Measurements from ENCODE around the gene ANKRD1.

ANKRD1 gene

DNA sequence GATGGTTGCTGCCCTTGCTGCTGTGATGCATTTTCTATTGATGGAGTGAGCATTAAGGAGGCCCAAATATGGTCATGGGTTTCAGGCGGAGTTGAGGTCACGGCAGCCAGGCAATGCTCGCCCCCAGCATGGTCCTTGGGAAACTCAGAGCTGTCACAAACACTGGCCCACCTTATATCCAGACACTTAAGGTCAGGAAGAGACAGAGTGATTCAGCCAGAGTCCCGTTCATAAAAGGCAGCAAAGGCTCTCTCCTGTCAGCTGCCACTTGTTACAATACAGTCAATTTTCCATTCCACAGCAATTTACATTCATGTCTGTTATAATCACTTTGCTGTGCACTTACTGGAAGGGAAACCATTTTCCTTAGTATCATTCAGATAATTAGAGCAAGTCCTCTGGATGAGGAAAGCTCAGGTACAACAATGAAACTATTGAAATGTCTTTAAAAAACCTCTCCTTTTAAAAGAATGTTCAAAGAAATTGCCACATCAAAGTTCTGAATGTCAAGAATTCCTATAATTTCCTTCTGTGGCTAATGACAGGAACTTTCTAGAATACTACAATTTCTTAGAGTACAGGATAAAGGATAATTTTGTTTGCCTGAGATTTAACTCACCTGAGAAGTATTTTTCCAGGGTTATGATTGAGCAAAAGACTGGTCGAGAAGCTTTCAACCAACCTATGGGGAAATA lies 14.8 kb upstream of the ANKRD1 start:
- peak; percentile 21 for ATAC-seq
- TF ChIP-seq, protein P1, sequence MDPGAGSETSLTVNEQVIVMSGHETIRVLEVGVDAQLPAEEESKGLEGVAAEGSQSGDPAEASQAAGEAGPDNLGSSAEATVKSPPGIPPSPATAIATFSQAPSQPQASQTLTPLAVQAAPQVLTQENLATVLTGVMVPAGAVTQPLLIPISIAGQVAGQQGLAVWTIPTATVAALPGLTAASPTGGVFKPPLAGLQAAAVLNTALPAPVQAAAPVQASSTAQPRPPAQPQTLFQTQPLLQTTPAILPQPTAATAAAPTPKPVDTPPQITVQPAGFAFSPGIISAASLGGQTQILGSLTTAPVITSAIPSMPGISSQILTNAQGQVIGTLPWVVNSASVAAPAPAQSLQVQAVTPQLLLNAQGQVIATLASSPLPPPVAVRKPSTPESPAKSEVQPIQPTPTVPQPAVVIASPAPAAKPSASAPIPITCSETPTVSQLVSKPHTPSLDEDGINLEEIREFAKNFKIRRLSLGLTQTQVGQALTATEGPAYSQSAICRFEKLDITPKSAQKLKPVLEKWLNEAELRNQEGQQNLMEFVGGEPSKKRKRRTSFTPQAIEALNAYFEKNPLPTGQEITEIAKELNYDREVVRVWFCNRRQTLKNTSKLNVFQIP (CRISPR knock-in tag; IDR thresholded peaks at IDR 0.05; ENCODE audit: borderline replicate concordance, low read depth): no peak
- peak; percentile 79 for TF ChIP-seq ISL1 (CRISPR knock-in tag; IDR thresholded peaks at IDR 0.05)

- TF ChIP-seq RARB (CRISPR knock-in tag; IDR thresholded peaks at IDR 0.05): no peak
- peak; percentile 88 for TF ChIP-seq ISL1 (CRISPR knock-in tag; IDR thresholded peaks at IDR 0.05)
- TF ChIP-seq OSR1 (CRISPR knock-in tag; IDR thresholded peaks at IDR 0.05): no peak
- 0 out of 2 replicates have a peak, but pooled peaks have one; percentile 59 for TF ChIP-seq CSRNP3 (CRISPR knock-in tag; IDR thresholded peaks at IDR 0.05)
- TF ChIP-seq, protein P2, sequence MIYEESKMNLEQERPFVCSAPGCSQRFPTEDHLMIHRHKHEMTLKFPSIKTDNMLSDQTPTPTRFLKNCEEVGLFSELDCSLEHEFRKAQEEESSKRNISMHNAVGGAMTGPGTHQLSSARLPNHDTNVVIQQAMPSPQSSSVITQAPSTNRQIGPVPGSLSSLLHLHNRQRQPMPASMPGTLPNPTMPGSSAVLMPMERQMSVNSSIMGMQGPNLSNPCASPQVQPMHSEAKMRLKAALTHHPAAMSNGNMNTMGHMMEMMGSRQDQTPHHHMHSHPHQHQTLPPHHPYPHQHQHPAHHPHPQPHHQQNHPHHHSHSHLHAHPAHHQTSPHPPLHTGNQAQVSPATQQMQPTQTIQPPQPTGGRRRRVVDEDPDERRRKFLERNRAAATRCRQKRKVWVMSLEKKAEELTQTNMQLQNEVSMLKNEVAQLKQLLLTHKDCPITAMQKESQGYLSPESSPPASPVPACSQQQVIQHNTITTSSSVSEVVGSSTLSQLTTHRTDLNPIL (CRISPR knock-in tag; IDR thresholded peaks at IDR 0.05; ENCODE audit: low read depth): peak; percentile 80; the same call in 1 of the 2 replicates
- TF ChIP-seq TCF4 (CRISPR knock-in tag; IDR thresholded peaks at IDR 0.05; ENCODE audit: borderline replicate concordance): no peak
- TF ChIP-seq, protein P1 (CRISPR knock-in tag; IDR thresholded peaks at IDR 0.05; ENCODE audit: borderline replicate concordance, low read depth): no peak
- no peak for TF ChIP-seq ZFP30 (CRISPR knock-in tag; IDR thresholded peaks at IDR 0.05)
- TF ChIP-seq ARNTL (CRISPR knock-in tag; IDR thresholded peaks at IDR 0.05; ENCODE audit: borderline replicate concordance, low read depth): no peak
- no peak for TF ChIP-seq ZNF8 (CRISPR knock-in tag; IDR thresholded peaks at IDR 0.05)
- no peak for TF ChIP-seq CSDC2 (CRISPR knock-in tag; IDR thresholded peaks at IDR 0.05)
- no peak for TF ChIP-seq ZC3H10 (CRISPR knock-in tag; IDR thresholded peaks at IDR 0.05)
- TF ChIP-seq TOX (CRISPR knock-in tag; IDR thresholded peaks at IDR 0.05; ENCODE audit: borderline replicate concordance): no peak
- no peak; the same call in 1 of the 2 replicates for TF ChIP-seq ZFP3 (CRISPR knock-in tag; IDR thresholded peaks at IDR 0.05)
- no peak for TF ChIP-seq ZNF565 (CRISPR knock-in tag; conservative IDR thresholded peaks at IDR 0.05; ENCODE audit: low read depth)
- TF ChIP-seq ESRRG (CRISPR knock-in tag; IDR thresholded peaks at IDR 0.05): peak; percentile 49; the same call in 1 of the 2 replicates
- no peak for TF ChIP-seq TSHZ2 (CRISPR knock-in tag; IDR thresholded peaks at IDR 0.05)
- no peak for TF ChIP-seq BACH2 (CRISPR knock-in tag; IDR thresholded peaks at IDR 0.05; ENCODE audit: borderline replicate concordance)
- TF ChIP-seq SNAI2 (CRISPR knock-in tag; IDR thresholded peaks at IDR 0.05): no peak
- TF ChIP-seq, protein P3, sequence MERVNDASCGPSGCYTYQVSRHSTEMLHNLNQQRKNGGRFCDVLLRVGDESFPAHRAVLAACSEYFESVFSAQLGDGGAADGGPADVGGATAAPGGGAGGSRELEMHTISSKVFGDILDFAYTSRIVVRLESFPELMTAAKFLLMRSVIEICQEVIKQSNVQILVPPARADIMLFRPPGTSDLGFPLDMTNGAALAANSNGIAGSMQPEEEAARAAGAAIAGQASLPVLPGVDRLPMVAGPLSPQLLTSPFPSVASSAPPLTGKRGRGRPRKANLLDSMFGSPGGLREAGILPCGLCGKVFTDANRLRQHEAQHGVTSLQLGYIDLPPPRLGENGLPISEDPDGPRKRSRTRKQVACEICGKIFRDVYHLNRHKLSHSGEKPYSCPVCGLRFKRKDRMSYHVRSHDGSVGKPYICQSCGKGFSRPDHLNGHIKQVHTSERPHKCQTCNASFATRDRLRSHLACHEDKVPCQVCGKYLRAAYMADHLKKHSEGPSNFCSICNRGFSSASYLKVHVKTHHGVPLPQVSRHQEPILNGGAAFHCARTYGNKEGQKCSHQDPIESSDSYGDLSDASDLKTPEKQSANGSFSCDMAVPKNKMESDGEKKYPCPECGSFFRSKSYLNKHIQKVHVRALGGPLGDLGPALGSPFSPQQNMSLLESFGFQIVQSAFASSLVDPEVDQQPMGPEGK (CRISPR knock-in tag; IDR thresholded peaks at IDR 0.05; ENCODE audit: borderline replicate concordance): peak; percentile 92
- TF ChIP-seq PPARA (CRISPR knock-in tag; IDR thresholded peaks at IDR 0.05; ENCODE audit: borderline replicate concordance): no peak
- no peak for TF ChIP-seq ZNF70 (CRISPR knock-in tag; IDR thresholded peaks at IDR 0.05)
- 0 out of 2 replicates have a peak, but pooled peaks have one; percentile 4 for TF ChIP-seq GLIS3 (CRISPR knock-in tag; IDR thresholded peaks at IDR 0.05)
- peak; percentile 81 for ATAC-seq
These were observed 10.3 kb upstream of the ANKRD1 start for GRCh38 chr10:90930971-90931871.

All from SK-N-SH treated with all-trans-retinoic acid at 6 μM for 48 hours (cell line).